ENCODE data around the gene PSD.

The PSD gene

GRCh38 chr10:102396730-102397151 is 21.8 kb downstream of the PSD start:
- Histone ChIP-seq H3K27me3 (ENCODE audit: control insufficient read depth, insufficient read depth, low read length, poor library complexity, severe bottlenecking) (peaks cover 34% of the 10 kb centered on the region), H3K9me3 (ENCODE audit: control insufficient read depth, low read length) (no peaks in the 10 kb centered on the region), H3K36me3 (ENCODE audit: control insufficient read depth, insufficient read depth, low read length) (no peaks in the 10 kb centered on the region), H3K27ac (ENCODE audit: insufficient read depth, low read depth, low read length, poor library complexity, severe bottlenecking) (no peak overlapping the region), H3K4me3 (ENCODE audit: insufficient read depth, low read depth, low read length) (no peak overlapping the region), H3K4me1 (ENCODE audit: control insufficient read depth, insufficient read depth, low read length) (peaks cover 14% of the 10 kb centered on the region)
- 93 to 95% methylated on average over 12 of the region's 12 CpGs for WGBS, 2 experiments

GRCh38 chr10:102396317-102396650 is 22.3 kb downstream of the PSD start:
- Histone ChIP-seq H3K4me1 (ENCODE audit: control insufficient read depth, insufficient read depth, low read length) (peaks cover 14% of the 10 kb centered on the region), H3K27me3 (ENCODE audit: control insufficient read depth, insufficient read depth, low read length, poor library complexity, severe bottlenecking) (peaks cover 35% of the 10 kb centered on the region), H3K27ac (ENCODE audit: insufficient read depth, low read depth, low read length, poor library complexity, severe bottlenecking) (no peak overlapping the region), H3K36me3 (ENCODE audit: control insufficient read depth, insufficient read depth, low read length) (no peaks in the 10 kb centered on the region), H3K9me3 (ENCODE audit: control insufficient read depth, low read length) (no peaks in the 10 kb centered on the region), H3K4me3 (ENCODE audit: insufficient read depth, low read depth, low read length) (peak overlapping the region; percentile 71)
- WGBS, 2 experiments: 57 to 64% methylated on average over 4 of the region's 4 CpGs

GRCh38 chr10:102395400-102396316 is 22.9 kb downstream of the PSD start, which contains the start of gene NFKB2:
NFKB2 (plus strand) TSS chr10:102395705; CDS start chr10:102395960, 255 bp downstream.
- peaks cover 42% of the 10 kb centered on the region for H3K27me3 ChIP-seq (ENCODE audit: control insufficient read depth, insufficient read depth, low read length, poor library complexity, severe bottlenecking)
- H3K4me1 ChIP-seq (ENCODE audit: control insufficient read depth, insufficient read depth, low read length): peaks cover 14% of the 10 kb centered on the region
- no peak within 1 kb of the TSS for H3K27ac ChIP-seq (ENCODE audit: insufficient read depth, low read depth, low read length, poor library complexity, severe bottlenecking)
- no peaks in the 10 kb centered on the region for H3K36me3 ChIP-seq (ENCODE audit: control insufficient read depth, insufficient read depth, low read length)
- H3K9me3 ChIP-seq (ENCODE audit: control insufficient read depth, low read length): no peaks in the 10 kb centered on the region
- H3K4me3 ChIP-seq (ENCODE audit: insufficient read depth, low read depth, low read length): peak within 1 kb of the TSS; percentile 71
- 2% methylated on average over 41 of the region's 42 CpGs for whole genome bisulfite sequencing, 2 experiments

GRCh38 chr10:102394801-102395399 is 23.7 kb downstream of the PSD start:
- H3K27ac ChIP-seq (ENCODE audit: insufficient read depth, low read depth, low read length, poor library complexity, severe bottlenecking): no peak overlapping the region
- H3K9me3 ChIP-seq (ENCODE audit: control insufficient read depth, low read length): no peaks in the 10 kb centered on the region
- peaks cover 49% of the 10 kb centered on the region for H3K27me3 ChIP-seq (ENCODE audit: control insufficient read depth, insufficient read depth, low read length, poor library complexity, severe bottlenecking)
- 2 to 5% methylated on average over 33 to 34 of the region's 35 CpGs for WGBS, 2 experiments
- peak overlapping the region; percentile 71 for H3K4me3 ChIP-seq (ENCODE audit: insufficient read depth, low read depth, low read length)
- no peaks in the 10 kb centered on the region for H3K36me3 ChIP-seq (ENCODE audit: control insufficient read depth, insufficient read depth, low read length)
- peaks cover 14% of the 10 kb centered on the region for H3K4me1 ChIP-seq (ENCODE audit: control insufficient read depth, insufficient read depth, low read length)

GRCh38 chr10:102394079-102394800 is 24.3 kb downstream of the PSD start:
- no peaks in the 10 kb centered on the region for H3K36me3 ChIP-seq (ENCODE audit: control insufficient read depth, insufficient read depth, low read length)
- H3K4me1 ChIP-seq (ENCODE audit: control insufficient read depth, insufficient read depth, low read length): peaks cover 14% of the 10 kb centered on the region
- WGBS, 2 experiments: 1% methylated on average over 71 of the region's 71 CpGs
- peaks cover 56% of the 10 kb centered on the region for H3K27me3 ChIP-seq (ENCODE audit: control insufficient read depth, insufficient read depth, low read length, poor library complexity, severe bottlenecking)
- H3K9me3 ChIP-seq (ENCODE audit: control insufficient read depth, low read length): no peaks in the 10 kb centered on the region
- no peak overlapping the region for H3K27ac ChIP-seq (ENCODE audit: insufficient read depth, low read depth, low read length, poor library complexity, severe bottlenecking)
- H3K4me3 ChIP-seq (ENCODE audit: insufficient read depth, low read depth, low read length): peak overlapping the region; percentile 71

GRCh38 chr10:102393411-102394078 is 25.0 kb downstream of the PSD start:
- H3K4me1 ChIP-seq (ENCODE audit: control insufficient read depth, insufficient read depth, low read length): peaks cover 14% of the 10 kb centered on the region
- H3K27me3 ChIP-seq (ENCODE audit: control insufficient read depth, insufficient read depth, low read length, poor library complexity, severe bottlenecking): peaks cover 61% of the 10 kb centered on the region
- peak overlapping the region; percentile 71 for H3K4me3 ChIP-seq (ENCODE audit: insufficient read depth, low read depth, low read length)
- H3K36me3 ChIP-seq (ENCODE audit: control insufficient read depth, insufficient read depth, low read length): no peaks in the 10 kb centered on the region
- WGBS, 2 experiments: 45% methylated on average over 30 of the region's 30 CpGs
- no peak overlapping the region for H3K27ac ChIP-seq (ENCODE audit: insufficient read depth, low read depth, low read length, poor library complexity, severe bottlenecking)
- no peaks in the 10 kb centered on the region for H3K9me3 ChIP-seq (ENCODE audit: control insufficient read depth, low read length)

- Histone ChIP-seq H3K4me3 (ENCODE audit: insufficient read depth, low read depth, low read length) (no peak overlapping the region), H3K4me1 (ENCODE audit: control insufficient read depth, insufficient read depth, low read length) (peaks cover 14% of the 10 kb centered on the region), H3K36me3 (ENCODE audit: control insufficient read depth, insufficient read depth, low read length) (no peaks in the 10 kb centered on the region), H3K27ac (ENCODE audit: insufficient read depth, low read depth, low read length, poor library complexity, severe bottlenecking) (no peak overlapping the region), H3K9me3 (ENCODE audit: control insufficient read depth, low read length) (no peaks in the 10 kb centered on the region), H3K27me3 (ENCODE audit: control insufficient read depth, insufficient read depth, low read length, poor library complexity, severe bottlenecking) (peaks cover 61% of the 10 kb centered on the region)
- 85 to 89% methylated on average over 5 of the region's 5 CpGs for WGBS, 2 experiments
Observed at GRCh38 chr10:102392306-102392705, 26.3 kb downstream of the PSD start.

- Histone ChIP-seq H3K4me1 (ENCODE audit: control insufficient read depth, insufficient read depth, low read length) (peaks cover 6% of the 10 kb centered on the region), H3K9me3 (ENCODE audit: control insufficient read depth, low read length) (no peaks in the 10 kb centered on the region), H3K36me3 (ENCODE audit: control insufficient read depth, insufficient read depth, low read length) (no peaks in the 10 kb centered on the region), H3K27me3 (ENCODE audit: control insufficient read depth, insufficient read depth, low read length, poor library complexity, severe bottlenecking) (peaks cover 56% of the 10 kb centered on the region), H3K4me3 (ENCODE audit: insufficient read depth, low read depth, low read length) (no peak overlapping the region), H3K27ac (ENCODE audit: insufficient read depth, low read depth, low read length, poor library complexity, severe bottlenecking) (no peak overlapping the region)
- WGBS, 2 experiments: 94 to 95% methylated on average over 3 of the region's 3 CpGs
Observed at GRCh38 chr10:102389894-102390293, 28.7 kb downstream of the PSD start.

- H3K4me3 ChIP-seq (ENCODE audit: insufficient read depth, low read depth, low read length): no peak overlapping the region
- no peak overlapping the region for H3K27ac ChIP-seq (ENCODE audit: insufficient read depth, low read depth, low read length, poor library complexity, severe bottlenecking)
- WGBS, 2 experiments: 91 to 98% methylated on average over 4 of the region's 4 CpGs
- no peaks in the 10 kb centered on the region for H3K9me3 ChIP-seq (ENCODE audit: control insufficient read depth, low read length)
- peaks cover 11% of the 10 kb centered on the region for H3K27me3 ChIP-seq (ENCODE audit: control insufficient read depth, insufficient read depth, low read length, poor library complexity, severe bottlenecking)
- peaks cover 21% of the 10 kb centered on the region for H3K36me3 ChIP-seq (ENCODE audit: control insufficient read depth, insufficient read depth, low read length)
- H3K4me1 ChIP-seq (ENCODE audit: control insufficient read depth, insufficient read depth, low read length): no peaks in the 10 kb centered on the region
Observed at GRCh38 chr10:102384606-102385429, 33.8 kb downstream of the PSD start.
